Loucy (cell line): Measurements from ENCODE around the gene DOCK6.

Source experiments
- H2AFZ ChIP-seq: fragments of 200-600 bp; sonication (generic); 2 replicates; pipeline ENCODE4 v1.6.0; 2016; ENCODE audit warnings: antibody characterized with exemption, mild to moderate bottlenecking, low read length, moderate library complexity
- H3F3A ChIP-seq: fragments of 200-600 bp; 2 replicates; pipeline ENCODE4 v1.6.0; 2016; ENCODE audit warnings: antibody characterized with exemption, low read depth, mild to moderate bottlenecking
- H3K27me3 ChIP-seq: fragments of 200-600 bp; sonication (generic); 2 replicates; pipeline ENCODE4 v1.6.1; 2014; ENCODE audit warnings: low read length, mild to moderate bottlenecking; ENCODE audit not compliant: insufficient read depth, poor library complexity, severe bottlenecking
- H3K36me3 ChIP-seq: fragments of 200-600 bp; sonication (generic); 2 replicates; pipeline ENCODE4 v1.6.1; 2016; ENCODE audit warnings: low read length; ENCODE audit not compliant: insufficient read depth
- H3K4me1 ChIP-seq: fragments of 200-600 bp; sonication (generic); 2 replicates; pipeline ENCODE4 v1.5.1; 2014; ENCODE audit warnings: low read length, mild to moderate bottlenecking; ENCODE audit not compliant: insufficient read depth, poor library complexity, severe bottlenecking
- H3K4me2 ChIP-seq: fragments of 200-600 bp; sonication (generic); 2 replicates; pipeline ENCODE4 v1.6.0; 2014; ENCODE audit warnings: antibody characterized with exemption, low read length, low read depth, mild to moderate bottlenecking; ENCODE audit not compliant: poor library complexity, severe bottlenecking
- H3K4me3 ChIP-seq: fragments of 200-600 bp; sonication (generic); 2 replicates; pipeline ENCODE4 v1.5.1; 2014; ENCODE audit warnings: low read length, mild to moderate bottlenecking, mixed read lengths; ENCODE audit not compliant: poor library complexity, severe bottlenecking
- H3K79me2 ChIP-seq: fragments of 200-600 bp; sonication (generic); 2 replicates; pipeline ENCODE4 v1.6.1; 2014; ENCODE audit warnings: low read length; ENCODE audit not compliant: insufficient read depth
- H3K9ac ChIP-seq: fragments of 200-600 bp; sonication (generic); 2 replicates; pipeline ENCODE4 v1.6.0; 2014; ENCODE audit warnings: mild to moderate bottlenecking, low read depth, low read length, moderate library complexity; ENCODE audit not compliant: poor library complexity, severe bottlenecking
- H3K9me2 ChIP-seq: fragments of 200-600 bp; sonication (generic); replicated peaks from 2 replicates; pipeline ENCODE4 v1.6.1; 2016; ENCODE audit warnings: low read depth, low read length, mixed read lengths
- H3K9me3 ChIP-seq: fragments of 200-600 bp; sonication (generic); 2 replicates; pipeline ENCODE4 v1.6.1; 2014; ENCODE audit warnings: mild to moderate bottlenecking, antibody characterized with exemption, low read length, low read depth; ENCODE audit not compliant: insufficient read depth
- H4K20me1 ChIP-seq: fragments of 200-600 bp; sonication (generic); 2 replicates; pipeline ENCODE4 v1.6.0; 2014; ENCODE audit warnings: antibody characterized with exemption, low read length, mild to moderate bottlenecking; ENCODE audit not compliant: insufficient read depth, poor library complexity, severe bottlenecking
- CTCF ChIP-seq: fragments of 200-600 bp; sonication (generic); conservative IDR thresholded peaks from 2 replicates; pipeline ENCODE4 v1.5.1; 2014; ENCODE audit warnings: mild to moderate bottlenecking, antibody characterized with exemption, low read length
- EZH2phosphoT487 ChIP-seq: fragments of 200-600 bp; IDR thresholded peaks from 2 replicates; pipeline ENCODE4 v1.6.1; 2018; ENCODE audit warnings: antibody characterized with exemption, mild to moderate bottlenecking, moderate library complexity, borderline replicate concordance

Gene DOCK6

GRCh38 chr19:11252665-11253355, 9.5 kb downstream of the DOCK6 start:
- H3K4me2 ChIP-seq = no peak overlapping the region
- H3K27me3 ChIP-seq = no peaks in the 10 kb centered on the region
- H3K9ac ChIP-seq = no peak overlapping the region
- no peak overlapping the region for H3K4me3 ChIP-seq
- TF ChIP-seq CTCF (no peak), EZH2phosphoT487 (no peak)
- no peaks in the 10 kb centered on the region for H3K79me2 ChIP-seq
- H4K20me1 ChIP-seq = no peaks in the 10 kb centered on the region
- H3K36me3 ChIP-seq = no peaks in the 10 kb centered on the region
- no peaks in the 10 kb centered on the region for H3K9me3 ChIP-seq
- H3K4me1 ChIP-seq = no peaks in the 10 kb centered on the region
- H2AFZ ChIP-seq = no peak overlapping the region
- H3F3A ChIP-seq = no peaks in the 10 kb centered on the region
- H3K9me2 ChIP-seq = no peaks in the 10 kb centered on the region

GRCh38 chr19:11251650-11252314, 10.5 kb downstream of the DOCK6 start:
- Histone ChIP-seq H4K20me1 (no peaks in the 10 kb centered on the region), H3K9me2 (no peaks in the 10 kb centered on the region), H3K27me3 (no peaks in the 10 kb centered on the region), H3K79me2 (no peaks in the 10 kb centered on the region), H2AFZ (no peak overlapping the region; the same call in 1 of the 2 replicates), H3K4me1 (no peaks in the 10 kb centered on the region), H3K36me3 (no peaks in the 10 kb centered on the region), H3K9ac (no peak overlapping the region), H3F3A (no peaks in the 10 kb centered on the region), H3K4me3 (no peak overlapping the region), H3K4me2 (no peak overlapping the region), H3K9me3 (no peaks in the 10 kb centered on the region)
- TF ChIP-seq EZH2phosphoT487 (no peak), CTCF (no peak)

- no peak overlapping the region for H2AFZ ChIP-seq
- TF ChIP-seq EZH2phosphoT487 (no peak), CTCF (no peak)
- no peaks in the 10 kb centered on the region for H3F3A ChIP-seq
- H3K9me2 ChIP-seq = no peaks in the 10 kb centered on the region
- H3K27me3 ChIP-seq = no peaks in the 10 kb centered on the region
- H3K9me3 ChIP-seq = no peaks in the 10 kb centered on the region
- no peaks in the 10 kb centered on the region for H3K4me1 ChIP-seq
- H3K36me3 ChIP-seq = no peaks in the 10 kb centered on the region
- H3K4me2 ChIP-seq = no peak overlapping the region
- H3K9ac ChIP-seq = no peak overlapping the region
- H3K4me3 ChIP-seq = no peak overlapping the region
- no peaks in the 10 kb centered on the region for H4K20me1 ChIP-seq
- H3K79me2 ChIP-seq = no peaks in the 10 kb centered on the region
Observed at GRCh38 chr19:11251217-11251616, 11.1 kb downstream of the DOCK6 start.
